ENCODE data around the gene FAM193B.

GRCh38 chr5:177513500-177513899 lies 40.9 kb downstream of the FAM193B start:
- no peak for TF ChIP-seq REST (IDR thresholded peaks at IDR 0.05; ENCODE audit: insufficient read depth in 1 of 2, low read depth in 2 of 2, low read length in 2 of 2)
- TF ChIP-seq POLR2AphosphoS5 (IDR thresholded peaks at IDR 0.05; ENCODE audit: low read depth, low read length), result no peak
- no peak for TF ChIP-seq SIN3A (IDR thresholded peaks at IDR 0.05; ENCODE audit: borderline replicate concordance, insufficient read depth, low read length)
- no peak for TF ChIP-seq FOXP2 (optimal IDR thresholded peaks at IDR 0.05; ENCODE audit: borderline replicate concordance, extremely low read depth, extremely low read length, insufficient read depth)
